Osteoblast (primary cell): Measurements from ENCODE around the gene KNDC1. TPM values are rescaled to one million over a fixed set of nuclear protein-coding genes. Genes with fewer than 3 reads are reported as not detected.

Experiments used
- DNase-seq: peaks from one replicate; pipeline ENCODE4 v3.0.0; 2011; ENCODE audit warnings: low spot score, mixed read lengths; ENCODE audit not compliant: insufficient read length; ENCODE audit errors: missing footprints
- H2AFZ ChIP-seq: 2 replicates; pipeline ENCODE4 v1.6.0; 2011; ENCODE audit warnings: mild to moderate bottlenecking, low read length
- H3K27ac ChIP-seq: 2 replicates; pipeline ENCODE4 v1.5.1; 2011; ENCODE audit warnings: mild to moderate bottlenecking, low read depth, low read length, moderate library complexity
- H3K27me3 ChIP-seq: 2 replicates; pipeline ENCODE4 v1.6.0; 2012; ENCODE audit warnings: mild to moderate bottlenecking, control low read depth, inconsistent platforms, low read length, moderate library complexity; ENCODE audit not compliant: insufficient read depth
- H3K36me3 ChIP-seq: 2 replicates; pipeline ENCODE4 v1.5.1; 2011; ENCODE audit warnings: mild to moderate bottlenecking, low read length, control low read depth, moderate library complexity; ENCODE audit not compliant: insufficient read depth
- H3K4me1 ChIP-seq: 2 replicates; pipeline ENCODE4 v1.5.1; 2011; ENCODE audit warnings: mild to moderate bottlenecking, low read length, control low read depth, moderate library complexity; ENCODE audit not compliant: insufficient read depth
- H3K4me2 ChIP-seq: 2 replicates; pipeline ENCODE4 v1.6.0; 2011; ENCODE audit warnings: mild to moderate bottlenecking, low read length; ENCODE audit not compliant: insufficient read depth
- H3K4me3 ChIP-seq: fragments of 200-600 bp; sonication (generic); 3 replicates; pipeline ENCODE4 v1.5.1; 2012; ENCODE audit warnings: mild to moderate bottlenecking, low read length, inconsistent platforms; ENCODE audit not compliant: insufficient read depth
- H3K79me2 ChIP-seq: 2 replicates; pipeline ENCODE4 v1.6.0; 2012; ENCODE audit warnings: mild to moderate bottlenecking, low read length, control low read depth, inconsistent platforms; ENCODE audit not compliant: insufficient read depth
- H3K9me3 ChIP-seq: 2 replicates; pipeline ENCODE4 v1.5.1; 2011; ENCODE audit warnings: low read depth, low read length, control low read depth
- H4K20me1 ChIP-seq: 2 replicates; pipeline ENCODE4 v1.6.0; 2012; ENCODE audit warnings: mild to moderate bottlenecking, low read length, control low read depth; ENCODE audit not compliant: insufficient read depth
- CTCF ChIP-seq: IDR thresholded peaks from 2 replicates; pipeline ENCODE4 v1.5.1; 2011; ENCODE audit warnings: mild to moderate bottlenecking, low read depth, low read length, moderate library complexity; ENCODE audit errors: extremely low read depth
- total RNA-seq: library from RNA; depleted of rRNA; stranded (reverse); fragments of >200 nt; gene quantifications from 2 replicates; pipeline ENCODE4 v1.2.3, GENCODE V29; 2012

KNDC1 gene
- total RNA-seq, 1 donor: not detected

- no peak for TF ChIP-seq CTCF
- Histone ChIP-seq H3K9me3 (no peaks in the 10 kb centered on the region), H3K36me3 (no peaks in the 10 kb centered on the region), H3K27ac (no peak overlapping the region), H2AFZ (no peak overlapping the region), H3K79me2 (no peaks in the 10 kb centered on the region), H3K4me1 (no peaks in the 10 kb centered on the region), H3K4me3 (no peak overlapping the region), H3K4me2 (no peak overlapping the region), H3K27me3 (peaks cover 21% of the 10 kb centered on the region), H4K20me1 (no peaks in the 10 kb centered on the region)
- no peak for DNase-seq
Observed at GRCh38 chr10:133224756-133225372, 64.8 kb downstream of the KNDC1 start.

GRCh38 chr10:133225707-133226191 is 65.7 kb downstream of the KNDC1 start:
- no peak for DNase-seq
- peaks cover 21% of the 10 kb centered on the region for H3K27me3 ChIP-seq
- no peaks in the 10 kb centered on the region for H3K9me3 ChIP-seq
- no peak for TF ChIP-seq CTCF
- no peak overlapping the region for H3K4me2 ChIP-seq
- no peaks in the 10 kb centered on the region for H3K79me2 ChIP-seq
- H2AFZ ChIP-seq: no peak overlapping the region
- H3K4me3 ChIP-seq: no peak overlapping the region
- no peaks in the 10 kb centered on the region for H3K36me3 ChIP-seq
- no peak overlapping the region for H3K27ac ChIP-seq
- H4K20me1 ChIP-seq: no peaks in the 10 kb centered on the region
- H3K4me1 ChIP-seq: no peaks in the 10 kb centered on the region

- no peak overlapping the region for H3K4me2 ChIP-seq
- no peaks in the 10 kb centered on the region for H3K9me3 ChIP-seq
- no peaks in the 10 kb centered on the region for H4K20me1 ChIP-seq
- no peak overlapping the region for H3K4me3 ChIP-seq
- H2AFZ ChIP-seq: no peak overlapping the region
- no peaks in the 10 kb centered on the region for H3K36me3 ChIP-seq
- peaks cover 23% of the 10 kb centered on the region for H3K27me3 ChIP-seq
- TF ChIP-seq CTCF: no peak
- no peak for DNase-seq
- no peak overlapping the region for H3K27ac ChIP-seq
- H3K4me1 ChIP-seq: no peaks in the 10 kb centered on the region
- H3K79me2 ChIP-seq: no peaks in the 10 kb centered on the region
Observed at GRCh38 chr10:133226251-133226808, 66.3 kb downstream of the KNDC1 start.

GRCh38 chr10:133227256-133227655 is 67.2 kb downstream of the KNDC1 start:
- H4K20me1 ChIP-seq: no peaks in the 10 kb centered on the region
- no peak for TF ChIP-seq CTCF

More at GRCh38 chr10:133227256-133227655, 67.2 kb downstream of the KNDC1 start:
- no peak for DNase-seq
- Histone ChIP-seq H2AFZ (no peak overlapping the region), H3K4me1 (no peaks in the 10 kb centered on the region), H3K9me3 (no peaks in the 10 kb centered on the region), H3K36me3 (no peaks in the 10 kb centered on the region), H3K4me2 (no peak overlapping the region), H3K4me3 (no peak overlapping the region), H3K27ac (no peak overlapping the region), H3K27me3 (peaks cover 30% of the 10 kb centered on the region), H3K79me2 (no peaks in the 10 kb centered on the region)
